ENCODE measurements around the gene CDH4.
"Not testable (repeated sequence)": the region's sequence is repeated elsewhere in the genome, so short reads cannot be mapped to it uniquely, and the experiment has no call there.

Gene CDH4

GRCh38 chr20:61978491-61978890 lies 726.4 kb downstream of the CDH4 start:
- no peak for FAIRE-seq

GRCh38 chr20:61979090-61979489 lies 727.0 kb downstream of the CDH4 start:
- no peak for FAIRE-seq

GRCh38 chr20:61979701-61980635 lies 727.9 kb downstream of the CDH4 start:
- no peak for FAIRE-seq

- FAIRE-seq: no peak
Measured at GRCh38 chr20:61980647-61981583, 728.9 kb downstream of the CDH4 start.

GRCh38 chr20:61981691-61982090 lies 729.6 kb downstream of the CDH4 start:
- FAIRE-seq: not testable (repeated sequence)

- no peak for FAIRE-seq
Measured at GRCh38 chr20:61982191-61982950, 730.3 kb downstream of the CDH4 start.

- FAIRE-seq: no peak
Measured at GRCh38 chr20:61982951-61983315, 730.9 kb downstream of the CDH4 start.

- FAIRE-seq: no peak
Measured at GRCh38 chr20:61983965-61984364, 731.9 kb downstream of the CDH4 start.

GRCh38 chr20:61984431-61984830 lies 732.4 kb downstream of the CDH4 start:
- not testable (repeated sequence) for FAIRE-seq

- FAIRE-seq: no peak
Measured at GRCh38 chr20:61985096-61985495, 733.0 kb downstream of the CDH4 start.

GRCh38 chr20:61986762-61987321 lies 734.8 kb downstream of the CDH4 start:
- no peak for FAIRE-seq

- no peak for FAIRE-seq
Measured at GRCh38 chr20:61988665-61989064, 736.6 kb downstream of the CDH4 start.

- no peak for FAIRE-seq
Measured at GRCh38 chr20:61989741-61990140, 737.7 kb downstream of the CDH4 start.

Measured in A204.1 (cell line).